DMS153 (cell line): ENCODE data around the gene NDUFA3.
A peak's percentile ranks its signal among the peaks of the same experiment; 100 is the strongest.
"Not testable (repeated sequence)": the region's sequence is repeated elsewhere in the genome, so short reads cannot be mapped to it uniquely, and the experiment has no call there.

ENCODE experiments used
- DNase-seq: peaks from one replicate; lab custom pipeline; 2025; lab: John Stamatoyannopoulos, UW

Gene NDUFA3

DNA sequence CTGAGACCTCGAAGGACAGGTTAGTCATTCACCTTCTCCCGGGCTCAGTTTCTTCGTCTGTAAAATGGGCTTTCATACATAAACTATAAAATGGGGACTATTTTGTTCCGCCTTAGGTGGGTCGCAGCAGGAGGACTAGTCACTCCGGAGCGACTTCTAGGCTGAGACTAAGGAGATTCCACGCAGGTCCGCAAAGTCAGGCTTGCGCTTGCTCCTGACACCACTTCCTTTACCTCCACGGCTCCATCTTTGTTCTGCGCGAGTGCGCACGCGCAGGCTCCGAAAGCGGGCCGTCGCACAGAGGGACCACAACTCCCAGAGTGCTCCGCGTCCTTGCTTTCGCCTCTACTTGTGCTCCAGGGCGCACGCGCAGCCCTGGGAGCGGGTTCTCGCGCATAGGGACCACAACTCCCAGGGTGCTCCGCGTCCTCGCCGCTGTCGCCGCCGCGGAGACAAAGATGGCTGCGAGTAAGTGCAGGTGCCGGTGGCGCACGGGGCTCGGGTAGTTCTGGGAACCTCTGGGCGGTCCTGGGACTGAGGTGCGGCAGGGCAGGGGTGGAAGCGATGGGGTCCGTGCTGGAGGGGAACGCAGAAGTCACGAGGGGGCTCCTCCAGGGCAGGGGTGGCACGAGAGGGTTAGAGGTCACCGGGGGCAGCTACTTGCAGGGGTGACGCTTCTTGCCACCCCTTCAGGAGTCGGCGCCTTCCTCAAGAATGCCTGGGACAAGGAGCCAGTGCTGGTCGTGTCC, at the start of gene NDUFA3:
Gene NDUFA3, plus strand, starts transcription at position 435 of the 749 bp plus-strand sequence. Its CDS starts 24 bp downstream, at position 459.
- DNase-seq, result peak; percentile 97

DNA sequence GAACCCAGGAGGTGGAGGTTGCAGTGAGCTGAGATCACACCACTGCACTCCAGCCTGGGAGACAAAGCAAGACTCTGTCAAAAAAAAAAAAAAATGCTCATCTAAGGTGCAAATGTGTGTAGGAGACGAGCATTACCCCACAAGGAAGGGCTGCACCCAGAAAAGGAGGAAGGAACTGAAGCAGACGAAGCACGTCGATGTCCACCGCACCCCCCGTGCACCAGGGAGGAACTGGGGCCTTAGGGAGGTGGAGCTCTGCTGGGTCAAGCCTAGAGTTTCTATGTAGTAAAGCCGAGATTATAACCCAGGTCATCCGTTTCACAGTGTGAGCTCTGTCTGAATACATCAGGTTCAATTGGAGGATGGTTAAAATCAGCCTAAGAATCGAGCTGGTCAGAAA, 40.0 kb upstream of the NDUFA3 start:
- no peak for DNase-seq

DNA sequence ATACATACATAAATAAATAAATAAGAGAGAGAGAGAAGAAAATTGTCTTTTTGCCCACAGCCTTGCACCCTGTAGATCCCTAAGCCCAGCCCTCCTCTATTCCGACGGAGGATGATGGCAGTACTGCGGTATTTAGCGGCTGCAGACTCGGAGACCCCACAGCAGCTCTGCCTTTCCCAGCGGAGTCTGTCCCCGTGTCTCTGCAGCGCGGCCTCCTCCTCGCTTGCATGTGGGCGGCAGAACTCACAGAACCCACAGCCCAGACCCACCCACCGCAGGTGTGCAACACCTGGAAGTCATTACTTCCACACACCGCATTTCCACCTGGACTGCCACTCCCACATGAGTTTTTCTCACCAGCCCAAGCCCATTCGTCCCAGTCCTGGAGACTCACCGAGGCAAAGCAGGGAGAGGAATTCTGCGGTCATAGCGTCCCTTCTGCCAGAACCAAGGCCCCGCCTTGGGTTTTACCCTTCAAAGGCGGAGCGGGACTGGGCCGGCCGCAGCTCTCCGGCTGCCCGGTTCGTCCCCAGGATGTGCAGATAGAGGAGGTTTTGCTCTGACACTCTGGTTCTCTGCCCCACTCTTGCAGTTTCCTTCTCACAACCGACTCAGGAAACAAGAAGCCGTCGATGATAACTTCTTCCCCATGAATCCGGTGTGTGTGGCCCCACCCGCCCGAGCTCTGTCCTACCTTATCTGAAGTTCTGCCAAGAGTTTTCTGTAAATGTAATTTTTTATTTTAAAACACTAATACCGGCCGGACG, 39.1 kb upstream of the NDUFA3 start, which contains the start of gene VSTM1:
Gene VSTM1, minus strand, starts transcription at position 548 of the 767 bp plus-strand sequence. Its CDS starts 120 bp downstream, at position 428.
- DNase-seq, result no peak

DNA sequence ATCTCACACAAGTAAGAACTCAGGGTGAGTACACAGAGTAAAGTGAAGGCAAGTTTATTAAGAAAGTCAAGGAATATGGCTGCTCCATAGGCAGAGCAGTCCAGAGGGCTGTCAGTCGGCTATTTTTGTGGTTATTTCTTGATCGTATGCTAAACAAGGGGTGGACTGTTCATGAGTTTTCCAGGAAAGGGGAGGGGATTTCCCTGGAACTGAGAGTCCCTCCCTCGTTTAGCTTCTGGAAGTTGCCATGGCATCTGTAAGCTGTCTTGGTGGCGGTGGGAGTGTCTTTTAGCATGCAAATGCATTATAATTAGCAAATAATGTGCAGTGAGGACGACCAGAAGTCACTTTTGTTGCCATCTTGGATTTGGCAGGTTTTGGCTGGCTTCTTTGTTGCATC, 33.2 kb upstream of the NDUFA3 start:
- no peak for DNase-seq

DNA sequence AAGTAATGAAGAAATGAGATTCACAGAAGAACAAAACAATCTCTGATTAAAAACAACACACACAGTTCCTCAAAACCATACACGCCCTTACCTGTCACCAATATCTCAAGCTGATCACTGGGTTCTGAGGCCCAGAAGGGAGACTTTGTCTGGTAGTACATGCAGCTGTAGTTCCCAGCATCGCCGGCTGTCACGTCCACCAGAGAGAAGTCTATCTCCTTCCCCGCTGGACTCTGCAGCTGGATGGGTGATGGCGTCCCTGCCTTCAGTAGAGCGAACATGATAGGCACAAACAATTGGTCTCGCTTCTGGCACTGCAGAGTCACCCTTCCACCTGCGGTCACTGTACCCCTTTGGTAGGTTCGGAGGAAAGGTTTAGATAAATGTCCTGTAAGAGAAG, 28.8 kb upstream of the NDUFA3 start:
- no peak for DNase-seq

DNA sequence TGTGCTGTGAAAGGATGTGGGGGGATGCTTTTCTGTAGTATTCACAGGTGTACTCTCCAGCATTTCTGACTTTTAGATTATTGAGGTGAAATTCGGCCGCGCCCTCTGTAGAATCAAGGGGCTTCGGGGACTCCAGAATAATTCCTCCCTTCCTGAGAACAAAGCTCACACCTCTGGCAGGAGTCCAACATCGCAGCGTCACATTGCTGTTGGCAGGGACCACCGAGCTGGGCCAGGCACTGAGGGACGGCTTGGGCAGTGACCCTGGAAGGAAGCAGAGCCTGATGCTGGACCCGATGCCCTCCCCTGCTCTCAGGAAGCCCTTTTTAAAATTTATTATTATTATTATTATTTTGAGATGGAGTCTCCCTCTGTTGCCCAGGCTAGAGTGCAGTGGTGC, 27.8 kb upstream of the NDUFA3 start:
- DNase-seq, result no peak

DNA sequence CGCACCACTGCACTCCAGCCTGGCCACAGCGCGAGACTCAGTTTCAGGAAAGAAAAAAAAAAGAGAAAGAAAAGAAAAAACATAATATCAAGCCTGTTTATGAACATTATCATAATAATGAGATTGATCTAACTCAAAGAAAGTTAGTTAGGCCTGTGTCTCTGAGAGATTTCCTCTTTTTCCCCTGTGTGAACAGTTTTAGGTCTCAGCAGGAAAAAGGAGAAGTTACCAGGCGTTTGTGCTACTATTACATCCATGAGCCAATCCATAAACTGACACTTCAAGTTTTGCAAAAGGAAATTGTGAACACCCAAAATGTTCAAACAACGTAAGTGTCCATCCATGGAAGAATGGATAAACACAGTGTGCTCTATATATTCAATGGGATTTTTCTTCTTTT, 25.3 kb upstream of the NDUFA3 start:
- DNase-seq, result no peak

DNA sequence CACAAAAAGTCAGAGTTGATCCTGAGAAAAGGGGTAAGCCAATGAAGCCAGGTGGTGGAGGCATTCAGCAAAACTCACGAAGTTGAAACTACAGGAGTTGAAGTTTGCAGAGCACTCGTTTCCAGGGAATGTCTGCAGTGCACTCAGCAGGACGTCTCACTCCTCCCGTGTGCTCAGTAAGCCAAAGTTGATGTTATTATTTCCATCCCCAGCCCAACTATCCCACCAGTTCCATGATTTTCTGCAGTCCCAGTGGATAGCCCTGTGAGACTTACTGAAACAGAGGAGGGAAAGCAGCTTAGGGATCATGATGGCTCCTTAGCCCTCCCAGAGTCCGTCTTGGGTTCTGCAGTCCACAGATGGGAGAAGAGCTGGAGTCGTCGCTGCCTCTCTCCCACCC, 21.6 kb upstream of the NDUFA3 start, which contains the start of gene TARM1:
Gene TARM1, minus strand, starts transcription at position 334 of the 400 bp plus-strand sequence. Its CDS starts 25 bp downstream, at position 309.
- no peak for DNase-seq

DNA sequence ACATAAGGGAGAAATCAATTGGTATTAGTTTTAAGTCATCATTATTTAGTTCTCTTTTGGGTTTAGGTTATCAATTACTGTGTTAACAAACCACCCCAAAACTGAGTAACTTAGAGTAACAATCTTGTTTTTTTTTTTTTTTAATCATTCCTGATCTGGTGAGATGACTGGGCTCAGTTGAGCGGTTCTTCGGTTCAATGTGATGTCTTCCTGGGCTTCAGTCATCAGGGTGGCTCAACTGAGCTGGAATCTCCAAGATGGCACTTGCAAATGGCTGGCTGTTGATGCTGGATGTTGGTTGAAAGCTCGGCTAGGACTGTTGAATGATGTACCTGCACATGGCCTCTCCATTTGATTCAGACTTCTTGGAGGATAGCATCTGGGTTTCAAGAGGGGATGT, 18.2 kb upstream of the NDUFA3 start:
- DNase-seq, result no peak

DNA sequence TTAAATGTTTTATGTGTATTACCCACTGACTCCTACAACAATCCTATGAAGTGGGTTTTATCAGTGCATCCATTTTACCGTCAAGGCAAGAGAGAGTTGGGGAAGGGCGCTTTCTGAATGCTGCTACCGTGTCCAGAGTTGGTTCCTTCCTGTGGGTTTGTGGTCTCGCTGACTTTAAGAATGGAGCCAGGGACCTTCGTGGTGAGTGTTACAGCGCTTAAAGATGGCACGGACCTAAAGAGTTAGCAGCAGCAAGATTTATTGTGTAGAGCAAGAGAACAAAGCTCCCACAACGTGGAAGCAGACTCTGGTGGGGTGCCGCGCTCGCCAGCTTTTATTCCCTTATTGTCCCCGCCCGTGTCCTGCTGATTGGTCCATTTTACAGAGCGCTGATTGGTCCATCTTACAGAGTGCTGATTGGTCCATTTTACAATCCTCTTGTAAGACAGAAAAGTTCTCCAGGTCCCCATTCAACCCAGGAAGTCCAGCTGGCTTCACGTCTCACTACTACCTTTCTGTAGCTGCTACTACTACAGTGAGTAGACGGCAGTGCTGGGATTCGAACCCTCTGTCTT, 8.1 kb upstream of the NDUFA3 start:
- no peak for DNase-seq

DNA sequence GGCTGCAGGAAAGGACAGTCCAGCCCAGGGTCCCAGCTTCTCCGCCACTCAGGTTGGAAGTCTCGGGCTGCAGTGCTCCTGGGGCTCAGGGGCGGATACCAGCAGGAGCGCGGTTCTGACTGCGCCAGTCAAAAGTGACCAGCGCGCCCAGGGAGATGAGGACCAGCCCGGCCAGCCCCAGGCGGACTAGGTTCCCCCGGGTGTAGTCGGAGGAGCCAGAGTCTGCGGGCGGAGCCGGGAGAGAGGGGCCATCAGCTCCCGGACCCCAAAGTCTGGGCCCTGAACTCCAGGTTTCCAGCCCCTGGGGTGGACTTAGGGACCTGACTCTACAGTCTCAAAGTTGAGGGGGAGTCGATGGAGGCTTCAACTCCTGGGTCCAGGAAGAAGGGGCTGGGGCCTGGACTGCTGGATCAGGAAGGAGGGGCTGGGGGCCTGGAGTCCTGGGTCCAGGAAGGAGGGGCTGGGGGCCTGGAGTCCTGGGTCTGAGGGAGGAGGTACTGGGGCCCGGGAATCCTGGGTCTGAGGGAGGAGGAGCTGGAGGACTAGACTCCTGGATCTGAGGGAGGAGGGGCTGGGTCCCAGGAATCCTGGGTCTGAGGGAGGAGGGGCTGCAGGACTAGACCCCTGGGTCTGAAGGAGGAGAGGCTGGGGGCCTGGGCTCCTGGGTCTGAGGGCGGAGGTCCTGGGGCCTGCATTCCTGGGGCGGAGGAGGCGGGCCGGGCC, 7.4 kb upstream of the NDUFA3 start:
- no peak for DNase-seq

DNA sequence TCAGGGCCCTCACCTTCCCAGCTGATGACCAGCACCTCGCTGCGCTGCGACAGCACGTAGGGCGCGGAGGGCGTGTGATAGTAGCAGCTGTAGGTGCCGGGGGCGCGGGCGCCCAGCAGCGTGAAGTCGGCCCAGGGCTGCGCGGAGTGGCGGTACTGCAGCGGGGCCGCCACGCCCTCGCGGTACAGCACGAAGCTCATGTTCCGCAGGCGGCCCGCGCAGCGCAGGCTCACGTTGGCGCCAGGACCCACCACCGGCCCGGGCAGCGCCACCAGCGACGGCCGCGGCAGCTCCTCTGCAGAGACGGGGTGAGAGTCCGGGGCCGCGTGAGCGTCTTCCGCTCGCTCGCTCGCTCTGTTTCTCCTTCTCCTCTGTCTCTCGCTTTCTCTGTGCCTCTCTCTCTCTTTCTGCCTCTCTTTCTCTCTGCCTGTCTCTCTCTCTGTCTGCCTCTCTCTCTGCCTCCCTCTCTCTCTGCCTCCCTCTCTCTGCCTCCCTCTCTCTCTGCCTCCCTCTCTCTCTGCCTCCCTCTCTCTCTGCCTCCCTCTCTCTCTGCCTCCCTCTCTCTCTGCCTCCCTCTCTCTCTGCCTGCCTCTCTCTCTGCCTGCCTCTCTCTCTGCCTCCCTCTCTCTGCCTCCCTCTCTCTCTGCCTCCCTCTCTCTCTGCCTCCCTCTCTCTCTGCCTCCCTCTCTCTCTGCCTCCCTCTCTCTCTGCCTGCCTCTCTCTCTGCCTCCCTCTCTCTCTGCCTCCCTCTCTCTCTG, 6.6 kb upstream of the NDUFA3 start:
- peak; percentile 6 for DNase-seq

DNA sequence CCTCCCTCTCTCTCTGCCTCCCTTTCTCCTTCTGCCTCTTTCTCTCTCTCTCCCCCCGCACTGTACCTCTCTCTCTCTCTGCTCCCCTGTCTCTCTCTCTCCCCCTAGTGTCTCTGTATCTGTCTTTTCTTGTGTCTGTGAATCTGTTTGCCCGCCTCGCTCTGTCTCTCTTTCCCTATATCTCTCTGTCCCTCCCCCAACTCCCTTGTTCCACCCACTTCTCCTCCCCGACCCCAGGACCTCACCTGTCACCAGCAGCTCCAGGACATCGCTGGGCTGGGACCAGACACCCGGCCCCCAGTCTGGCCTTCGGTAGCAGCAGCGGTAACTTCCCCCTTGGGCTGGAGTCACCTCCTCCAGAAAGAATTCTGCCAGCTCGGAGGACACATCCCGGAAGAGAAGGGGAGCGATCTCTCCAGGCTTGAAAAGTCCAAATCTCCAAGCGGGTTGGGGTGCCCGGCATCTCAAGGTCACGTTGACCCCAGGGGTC, 6.0 kb upstream of the NDUFA3 start:
- DNase-seq, result peak; percentile 19

DNA sequence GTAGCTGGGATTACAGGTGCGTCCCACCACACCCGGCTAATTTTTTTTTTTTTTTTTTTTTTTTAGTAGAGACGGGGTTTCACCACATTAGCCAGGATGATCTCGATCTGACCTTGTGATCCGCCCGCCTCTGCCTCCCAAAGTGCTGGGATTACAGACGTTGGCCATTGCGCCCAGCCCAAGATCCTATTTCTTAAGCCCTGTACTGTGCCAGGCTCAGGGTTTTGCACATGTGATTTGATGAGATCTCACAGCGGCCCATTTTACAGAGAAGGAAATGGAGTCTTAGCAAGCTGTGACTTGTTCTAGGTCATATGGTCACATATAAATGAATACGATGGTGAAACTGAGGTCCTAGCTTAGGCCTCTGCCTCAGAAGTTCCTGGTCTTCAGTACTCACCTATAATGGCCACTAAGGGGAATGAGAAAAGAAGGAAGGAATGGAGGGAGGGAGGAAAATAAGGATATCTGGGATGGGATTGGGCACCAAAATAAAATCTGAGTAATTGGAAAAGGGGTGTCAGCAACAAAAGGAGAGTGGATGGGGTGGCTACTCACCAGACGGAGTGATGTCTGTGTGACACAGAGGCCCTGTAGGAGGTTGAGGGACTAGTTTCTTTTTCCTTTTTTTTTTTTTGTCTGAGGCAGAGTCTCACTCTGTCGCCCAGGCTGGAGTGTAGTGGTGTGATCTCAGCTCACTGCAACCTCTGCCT, 3.3 kb upstream of the NDUFA3 start:
- no peak for DNase-seq

DNA sequence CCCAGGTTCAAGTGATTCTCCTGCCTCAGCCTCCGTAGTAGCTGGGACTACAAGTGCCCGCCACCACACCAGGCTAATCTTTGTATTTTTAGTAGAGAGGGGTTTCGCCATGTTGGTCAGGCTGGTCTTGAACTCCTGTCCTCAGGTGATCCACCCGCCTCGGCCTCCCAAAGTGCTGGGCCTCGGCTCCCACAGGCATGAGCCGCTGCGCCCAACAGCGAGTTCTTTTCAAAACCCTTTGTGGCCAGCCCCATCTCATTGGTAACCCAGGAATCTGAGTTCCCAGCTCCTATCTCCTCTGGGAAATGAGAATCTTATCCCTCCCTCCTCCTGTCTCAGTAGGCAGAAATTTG, 2.8 kb upstream of the NDUFA3 start:
- not testable (repeated sequence) for DNase-seq

DNA sequence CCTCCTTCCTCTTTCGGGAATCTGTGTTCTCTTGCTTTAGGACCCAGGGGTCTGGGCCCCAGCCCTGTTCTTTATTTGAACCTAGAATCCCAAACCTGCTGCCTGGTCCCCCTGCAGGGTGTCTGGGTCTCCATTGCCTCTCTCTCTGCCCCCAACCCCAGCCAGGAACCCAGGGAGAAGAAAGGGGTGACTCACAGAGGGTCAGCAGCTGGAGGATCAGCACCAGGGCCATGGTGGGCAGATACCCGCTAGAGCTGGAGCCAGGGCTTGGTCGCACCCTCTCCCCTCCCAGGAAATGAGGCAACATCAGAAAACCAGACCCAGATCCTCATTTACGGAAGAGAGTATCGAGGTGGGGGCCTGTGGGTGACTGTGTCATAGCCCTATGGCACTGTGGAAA, 2.1 kb upstream of the NDUFA3 start, which contains the start of gene OSCAR:
Gene OSCAR, minus strand, starts transcription at position 243 of the 400 bp plus-strand sequence. Its CDS starts 11 bp downstream, at position 232.
- no peak for DNase-seq

DNA sequence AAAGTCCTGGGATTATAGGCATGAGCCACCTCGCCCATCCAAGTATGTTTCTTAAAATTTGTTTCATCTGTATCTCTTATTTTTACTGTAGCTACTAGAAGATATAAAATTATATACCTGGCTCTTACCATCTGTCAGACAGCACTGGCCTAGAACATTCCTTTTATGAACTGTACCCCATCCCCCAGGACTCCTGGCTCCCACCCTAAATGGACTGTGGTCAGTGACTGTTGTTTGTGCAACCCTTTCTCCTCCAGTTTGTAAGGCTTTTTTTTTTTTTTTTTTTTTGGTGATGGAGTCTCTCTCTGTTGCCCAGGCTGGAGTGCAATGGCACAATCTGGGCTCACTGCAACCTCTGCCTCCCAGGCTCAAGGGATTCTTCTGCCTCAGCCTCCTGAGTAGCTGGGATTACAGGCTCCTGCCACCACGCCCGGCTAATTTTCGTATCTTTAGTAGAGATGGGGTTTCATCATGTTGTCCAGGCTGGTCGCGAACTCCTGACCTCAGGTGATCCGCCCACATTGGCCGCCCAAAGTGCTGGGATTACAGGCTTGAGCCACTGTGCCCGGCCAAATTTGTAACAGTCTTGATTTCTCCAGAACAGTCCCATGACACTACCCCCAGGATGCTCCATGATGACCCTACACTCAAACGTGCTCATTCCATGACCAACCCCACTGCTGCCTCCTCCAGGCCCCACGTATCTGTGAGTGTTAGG, 2.5 kb downstream of the NDUFA3 start:
- DNase-seq, result no peak

DNA sequence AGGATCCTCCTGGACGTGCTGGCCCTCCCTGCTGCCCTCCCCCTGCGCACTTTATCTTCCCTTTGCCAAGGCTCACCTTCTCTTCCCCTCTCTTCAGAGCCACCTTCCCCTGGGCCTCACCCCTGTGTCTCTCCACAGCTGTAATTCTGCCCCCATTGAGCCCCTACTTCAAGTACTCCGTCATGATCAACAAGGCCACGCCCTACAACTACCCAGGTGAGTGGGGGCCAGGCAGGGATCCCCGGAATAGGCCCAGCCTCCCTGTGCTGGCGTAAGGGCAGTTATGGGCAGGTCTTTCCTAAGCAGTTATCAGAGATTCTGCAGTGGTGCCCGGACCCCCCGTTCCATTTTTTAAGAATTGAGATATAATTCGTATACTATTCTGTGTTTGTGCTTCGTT, 3.1 kb downstream of the NDUFA3 start:
- DNase-seq, result no peak

DNA sequence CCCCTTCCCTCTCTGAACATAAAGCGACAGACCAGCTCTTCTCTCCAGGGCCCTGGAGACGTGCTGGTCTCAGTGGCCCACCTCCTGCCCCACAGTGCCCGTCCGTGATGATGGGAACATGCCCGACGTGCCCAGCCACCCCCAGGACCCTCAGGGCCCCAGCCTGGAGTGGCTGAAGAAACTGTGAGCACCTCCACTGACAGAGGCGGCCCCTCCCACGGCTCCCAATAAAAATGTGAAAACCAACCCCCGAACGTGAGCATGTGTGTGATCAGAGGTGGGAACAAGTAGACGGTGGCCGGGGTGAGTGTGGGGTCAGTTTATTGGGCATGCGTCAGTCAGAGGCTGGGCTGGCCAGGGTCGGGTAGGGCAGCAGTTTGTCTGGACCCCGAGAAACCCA, 4.1 kb downstream of the NDUFA3 start:
- no peak for DNase-seq
